Measurements from ENCODE around the gene MRPS25.
"Not testable (repeated sequence)": the region's sequence is repeated elsewhere in the genome, so short reads cannot be mapped to it uniquely, and the experiment has no call there.

MRPS25 gene

GRCh38 chr3:15042936-15043335, 22.2 kb downstream of the MRPS25 start:
- no peak for DNase-seq

GRCh38 chr3:15041950-15042349, 23.2 kb downstream of the MRPS25 start:
- no peak for DNase-seq

- no peak for DNase-seq
Observed at GRCh38 chr3:15040844-15041243, 24.3 kb downstream of the MRPS25 start.

- no peak for DNase-seq
Observed at GRCh38 chr3:15038306-15038705, 26.8 kb downstream of the MRPS25 start.

- no peak for DNase-seq
Observed at GRCh38 chr3:15033103-15033502, 32.0 kb downstream of the MRPS25 start.

- DNase-seq = no peak
Observed at GRCh38 chr3:15032650-15033049, 32.5 kb downstream of the MRPS25 start.

GRCh38 chr3:15029625-15030024, 35.5 kb downstream of the MRPS25 start:
- DNase-seq = no peak

- no peak for DNase-seq
Observed at GRCh38 chr3:15023719-15024118, 41.4 kb downstream of the MRPS25 start.

GRCh38 chr3:15023249-15023648, 41.9 kb downstream of the MRPS25 start:
- DNase-seq = no peak

GRCh38 chr3:15017191-15017590, 47.9 kb downstream of the MRPS25 start:
- no peak for DNase-seq

- DNase-seq = no peak
Observed at GRCh38 chr3:15015456-15015855, 49.7 kb downstream of the MRPS25 start.

- DNase-seq = no peak
Observed at GRCh38 chr3:15014606-15015328, 50.3 kb downstream of the MRPS25 start.

GRCh38 chr3:15011174-15011573, 53.9 kb downstream of the MRPS25 start:
- no peak for DNase-seq

- no peak for DNase-seq
Observed at GRCh38 chr3:15010664-15011063, 54.5 kb downstream of the MRPS25 start.

- no peak for DNase-seq
Observed at GRCh38 chr3:15009167-15009566, 55.9 kb downstream of the MRPS25 start.

- no peak for DNase-seq
Observed at GRCh38 chr3:15007681-15008141, 57.4 kb downstream of the MRPS25 start.

GRCh38 chr3:14999182-14999581, 65.9 kb downstream of the MRPS25 start:
- not testable (repeated sequence) for DNase-seq

Data from stimulated activated CD4-positive, alpha-beta T cell treated with anti-CD3 and anti-CD28 coated beads, Interleukin-4, amount 100 ng/mL, for 24 hours (primary cell).